Activated CD4-positive, alpha-beta memory T cell treated with anti-CD3 and anti-CD28 coated beads, Interleukin-2, amount 10 ng/mL, durations not matched to agents 7 days and 5 days (primary cell): ENCODE data around the gene GIGYF2. TPM values are rescaled to one million over a fixed set of nuclear protein-coding genes. Genes with fewer than 3 reads are reported as not detected.

Experiments
- CTCF ChIA-PET: fragments of 350-600 bp; sonication (Branson Sonifier 250); formaldehyde crosslinking; loops from one replicate; lab custom pipeline; 2021; ENCODE audit warnings: antibody characterized with exemption, inconsistent platforms; lab: Charles Lee
- POLR2A ChIA-PET: fragments of 350-600 bp; sonication (Branson Sonifier 250); formaldehyde crosslinking; loops from one replicate; lab custom pipeline; 2021; ENCODE audit warnings: antibody characterized with exemption; lab: Charles Lee
- DNase-seq: peaks from one replicate; pipeline ENCODE4 v3.0.0-alpha.2; 2020
- H3K27ac Mint-ChIP-seq: one replicate; pipeline ENCODE4 v1.8.0; 2021; ENCODE audit warnings: mild to moderate bottlenecking, mixed read lengths
- H3K27me3 Mint-ChIP-seq: one replicate; pipeline ENCODE4 v1.8.0; 2021; ENCODE audit warnings: mixed read lengths
- H3K36me3 Mint-ChIP-seq: one replicate; pipeline ENCODE4 v1.8.0; 2021; ENCODE audit warnings: low read depth, mixed read lengths
- H3K4me1 Mint-ChIP-seq: one replicate; pipeline ENCODE4 v1.8.0; 2021; ENCODE audit warnings: mixed read lengths
- H3K4me3 Mint-ChIP-seq: one replicate; pipeline ENCODE4 v1.8.0; 2021; ENCODE audit warnings: mild to moderate bottlenecking, mixed read lengths
- H3K9me3 Mint-ChIP-seq: one replicate; pipeline ENCODE4 v1.8.0; 2021; ENCODE audit warnings: mixed read lengths
- total RNA-seq, 2 experiments: library from RNA; stranded (reverse); gene quantifications; one replicate each; pipeline ENCODE4 v1.2.3, GENCODE V29; 2021

Gene GIGYF2
- 10 to 100 TPM; 56.5 to 59.9 TPM for total RNA-seq

- CTCF ChIA-PET: no interaction called here
- Mint-ChIP-seq H3K4me3 (peak within 1 kb of the TSS; percentile 95), H3K4me1 (peaks cover 40% of the 10 kb centered on the region), H3K9me3 (no peaks in the 10 kb centered on the region), H3K27me3 (peaks cover 7% of the 10 kb centered on the region), H3K27ac (peak within 1 kb of the TSS; percentile 76), H3K36me3 (peaks cover 25% of the 10 kb centered on the region)
- POLR2A ChIA-PET: interaction anchor here (0.6 to 1.4 kb wide), 6 partner anchors 10 to 364 kb away, joined by 3 to 7 read pairs (median 4); no protein-coding TSS in a partner anchor
- peak; percentile 96 for DNase-seq
Observed at GRCh38 chr2:232697059-232697806, at the start of gene GIGYF2. Gene GIGYF2, plus strand, starts transcription at chr2:232697331. Its CDS starts 37,867 bp downstream, at chr2:232735198.

GRCh38 chr2:232649033-232649432 is 48.1 kb upstream of the GIGYF2 start:
- ChIA-PET POLR2A (no interaction called here), CTCF (no interaction called here)
- DNase-seq: no peak
- Mint-ChIP-seq H3K4me1 (no peaks in the 10 kb centered on the region), H3K9me3 (no peaks in the 10 kb centered on the region), H3K36me3 (no peaks in the 10 kb centered on the region), H3K27me3 (no peaks in the 10 kb centered on the region), H3K27ac (no peak overlapping the region), H3K4me3 (no peak overlapping the region)

GRCh38 chr2:232652505-232652851 is 44.7 kb upstream of the GIGYF2 start:
- ChIA-PET CTCF (no interaction called here), POLR2A (no interaction called here)
- no peak overlapping the region for H3K27ac Mint-ChIP-seq
- H3K4me1 Mint-ChIP-seq: no peaks in the 10 kb centered on the region
- no peaks in the 10 kb centered on the region for H3K9me3 Mint-ChIP-seq
- peaks cover 2% of the 10 kb centered on the region for H3K27me3 Mint-ChIP-seq
- H3K36me3 Mint-ChIP-seq: no peaks in the 10 kb centered on the region
- DNase-seq: no peak
- H3K4me3 Mint-ChIP-seq: no peak overlapping the region

- Mint-ChIP-seq H3K4me3 (no peak overlapping the region), H3K27me3 (peaks cover 6% of the 10 kb centered on the region), H3K9me3 (no peaks in the 10 kb centered on the region), H3K27ac (no peak overlapping the region), H3K4me1 (no peaks in the 10 kb centered on the region), H3K36me3 (no peaks in the 10 kb centered on the region)
- POLR2A ChIA-PET: no interaction called here
- DNase-seq: no peak
- CTCF ChIA-PET: interaction anchor here (0.7 kb wide), 1 partner anchor 99 kb away, joined by 3 read pairs; no protein-coding TSS in a partner anchor
Observed at GRCh38 chr2:232653441-232653840, 43.7 kb upstream of the GIGYF2 start.

GRCh38 chr2:232655392-232655791 is 41.7 kb upstream of the GIGYF2 start:
- no peak for DNase-seq
- peaks cover 7% of the 10 kb centered on the region for H3K27me3 Mint-ChIP-seq

GRCh38 chr2:232658217-232658785 is 38.8 kb upstream of the GIGYF2 start:
- H3K4me1 Mint-ChIP-seq: no peaks in the 10 kb centered on the region
- CTCF ChIA-PET: no interaction called here
- DNase-seq: no peak

More at GRCh38 chr2:232655392-232655791, 41.7 kb upstream of the GIGYF2 start:
- CTCF ChIA-PET: no interaction called here
- POLR2A ChIA-PET: no interaction called here
- Mint-ChIP-seq H3K27ac (no peak overlapping the region), H3K36me3 (no peaks in the 10 kb centered on the region), H3K4me1 (no peaks in the 10 kb centered on the region), H3K9me3 (no peaks in the 10 kb centered on the region), H3K4me3 (no peak overlapping the region)

GRCh38 chr2:232659359-232659758 is 37.8 kb upstream of the GIGYF2 start:
- H3K4me1 Mint-ChIP-seq: no peaks in the 10 kb centered on the region
- peaks cover 7% of the 10 kb centered on the region for H3K27me3 Mint-ChIP-seq
- DNase-seq: no peak
- ChIA-PET CTCF (no interaction called here), POLR2A (no interaction called here)
- H3K36me3 Mint-ChIP-seq: no peaks in the 10 kb centered on the region
- H3K27ac Mint-ChIP-seq: no peak overlapping the region
- H3K9me3 Mint-ChIP-seq: no peaks in the 10 kb centered on the region
- H3K4me3 Mint-ChIP-seq: no peak overlapping the region

More at GRCh38 chr2:232658217-232658785, 38.8 kb upstream of the GIGYF2 start:
- H3K27me3 Mint-ChIP-seq: peaks cover 7% of the 10 kb centered on the region
- H3K27ac Mint-ChIP-seq: no peak overlapping the region
- H3K9me3 Mint-ChIP-seq: no peaks in the 10 kb centered on the region
- H3K36me3 Mint-ChIP-seq: no peaks in the 10 kb centered on the region
- POLR2A ChIA-PET: no interaction called here
- no peak overlapping the region for H3K4me3 Mint-ChIP-seq

- CTCF ChIA-PET: no interaction called here
- Mint-ChIP-seq H3K4me1 (no peaks in the 10 kb centered on the region), H3K4me3 (no peak overlapping the region), H3K27ac (no peak overlapping the region), H3K27me3 (peaks cover 5% of the 10 kb centered on the region), H3K36me3 (no peaks in the 10 kb centered on the region), H3K9me3 (no peaks in the 10 kb centered on the region)
- POLR2A ChIA-PET: no interaction called here
- DNase-seq: no peak
Observed at GRCh38 chr2:232662486-232663260, 34.5 kb upstream of the GIGYF2 start.

- Mint-ChIP-seq H3K4me1 (no peaks in the 10 kb centered on the region), H3K36me3 (no peaks in the 10 kb centered on the region), H3K27ac (no peak overlapping the region), H3K9me3 (no peaks in the 10 kb centered on the region), H3K27me3 (peaks cover 4% of the 10 kb centered on the region), H3K4me3 (no peak overlapping the region)
- POLR2A ChIA-PET: no interaction called here
- CTCF ChIA-PET: interaction anchor here (1.2 to 1.5 kb wide), 2 partner anchors 55 to 387 kb away, joined by 3 to 4 read pairs; no protein-coding TSS in a partner anchor
- DNase-seq: no peak
Observed at GRCh38 chr2:232666051-232666805, 30.9 kb upstream of the GIGYF2 start.

GRCh38 chr2:232667989-232668583 is 29.0 kb upstream of the GIGYF2 start:
- ChIA-PET POLR2A (interaction anchor here (0.6 kb wide), 1 partner anchor 271 kb away, joined by 3 read pairs; no protein-coding TSS in a partner anchor), CTCF (interaction anchor here (1.8 kb wide), 1 partner anchor 57 kb away, joined by 5 read pairs; no protein-coding TSS in a partner anchor)
- no peaks in the 10 kb centered on the region for H3K9me3 Mint-ChIP-seq
- no peak overlapping the region for H3K4me3 Mint-ChIP-seq
- no peak overlapping the region for H3K27ac Mint-ChIP-seq
- H3K4me1 Mint-ChIP-seq: no peaks in the 10 kb centered on the region
- no peaks in the 10 kb centered on the region for H3K36me3 Mint-ChIP-seq
- DNase-seq: no peak
- H3K27me3 Mint-ChIP-seq: peaks cover 7% of the 10 kb centered on the region

GRCh38 chr2:232668805-232669444 is 28.2 kb upstream of the GIGYF2 start:
- Mint-ChIP-seq H3K27ac (no peak overlapping the region), H3K27me3 (peaks cover 7% of the 10 kb centered on the region), H3K36me3 (no peaks in the 10 kb centered on the region), H3K4me1 (no peaks in the 10 kb centered on the region), H3K4me3 (no peak overlapping the region), H3K9me3 (no peaks in the 10 kb centered on the region)
- ChIA-PET POLR2A (no interaction called here), CTCF (interaction anchor here (1.8 kb wide), 1 partner anchor 58 kb away, joined by 5 read pairs; no protein-coding TSS in a partner anchor)
- DNase-seq: no peak

- ChIA-PET CTCF (no interaction called here), POLR2A (no interaction called here)
- Mint-ChIP-seq H3K27ac (no peak overlapping the region), H3K4me3 (no peak overlapping the region), H3K4me1 (peaks cover 7% of the 10 kb centered on the region), H3K27me3 (peaks cover 7% of the 10 kb centered on the region), H3K36me3 (no peaks in the 10 kb centered on the region), H3K9me3 (no peaks in the 10 kb centered on the region)
- no peak for DNase-seq
Observed at GRCh38 chr2:232672588-232672987, 24.5 kb upstream of the GIGYF2 start.
